CD4-positive, alpha-beta T cell treated with Interleukin-17A for 4 hours (primary cell): ENCODE measurements around the gene SLC6A5.
A peak's percentile ranks its signal among the peaks of the same experiment; 100 is the strongest.

Source experiments
- DNase-seq: peaks from one replicate; pipeline ENCODE4 v3.0.0-alpha.2; 2020; ENCODE audit warnings: mixed read lengths

Gene SLC6A5

DNA sequence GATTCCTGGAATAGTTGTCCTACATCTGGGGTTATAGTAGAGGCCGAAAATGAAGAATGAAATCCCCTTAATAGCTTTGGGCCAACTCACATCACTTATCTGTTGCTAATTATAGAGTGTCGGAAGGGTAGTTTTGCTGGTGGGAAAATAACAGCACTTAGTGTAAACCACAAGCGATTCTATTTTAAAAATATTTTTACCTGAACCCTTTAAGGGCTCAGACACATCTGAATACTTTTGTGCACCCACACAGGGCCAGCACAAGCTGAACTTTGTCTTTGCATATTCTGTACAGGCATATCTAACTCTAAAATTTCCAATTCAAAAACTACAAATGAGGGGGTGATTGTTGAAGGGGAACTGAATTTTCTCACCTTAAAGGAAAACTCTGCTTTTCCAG is 27.6 kb downstream of the SLC6A5 start:
- DNase-seq, result no peak

DNA sequence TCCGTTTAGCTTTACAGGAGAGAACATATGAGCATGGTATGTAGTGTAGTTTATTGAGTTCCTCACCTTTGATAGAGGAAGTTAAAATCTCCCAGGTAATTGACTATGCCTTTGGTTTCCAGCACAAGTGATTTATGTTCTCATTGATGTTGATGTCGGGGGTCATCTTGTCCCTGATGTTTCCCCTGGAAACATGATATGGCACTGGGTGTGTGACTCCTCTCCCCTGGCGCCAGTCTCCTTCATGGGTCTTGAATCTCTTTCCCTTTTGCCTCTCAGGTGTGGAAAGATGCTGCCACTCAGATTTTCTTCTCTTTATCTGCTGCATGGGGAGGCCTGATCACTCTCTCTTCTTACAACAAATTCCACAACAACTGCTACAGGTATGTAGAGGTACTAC is 28.3 kb downstream of the SLC6A5 start:
- no peak for DNase-seq

DNA sequence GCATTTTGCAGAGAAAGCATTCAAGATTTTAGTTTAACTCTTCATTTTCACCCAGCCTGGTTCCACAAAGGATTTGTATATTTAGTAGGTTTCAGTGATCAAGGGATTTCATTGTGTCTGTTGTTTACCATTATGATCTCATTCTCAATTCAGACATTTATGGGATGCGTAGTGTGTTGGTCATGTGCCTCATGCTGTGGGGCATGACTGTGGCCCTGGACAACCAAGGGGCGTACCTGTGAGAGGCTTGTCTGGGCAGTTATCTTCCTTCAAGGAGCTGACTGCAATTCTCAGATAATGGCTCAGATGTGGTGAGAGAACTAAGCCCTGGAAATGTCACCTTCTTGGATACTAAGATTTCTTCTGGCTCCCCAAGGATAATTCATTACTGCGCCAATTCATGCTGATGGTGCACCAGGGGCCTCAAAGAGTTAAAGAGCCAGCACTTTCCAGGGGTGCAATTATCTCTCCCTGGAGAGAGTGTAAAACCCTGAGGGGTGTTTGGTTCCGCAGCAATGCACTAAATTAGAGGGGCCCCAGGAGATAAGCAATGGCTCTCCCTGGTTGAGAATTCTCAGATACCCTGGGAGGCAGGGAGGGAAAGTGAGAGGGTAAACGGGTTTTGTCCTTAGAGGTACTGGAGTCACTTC is 32.2 kb downstream of the SLC6A5 start:
- DNase-seq, result no peak

DNA sequence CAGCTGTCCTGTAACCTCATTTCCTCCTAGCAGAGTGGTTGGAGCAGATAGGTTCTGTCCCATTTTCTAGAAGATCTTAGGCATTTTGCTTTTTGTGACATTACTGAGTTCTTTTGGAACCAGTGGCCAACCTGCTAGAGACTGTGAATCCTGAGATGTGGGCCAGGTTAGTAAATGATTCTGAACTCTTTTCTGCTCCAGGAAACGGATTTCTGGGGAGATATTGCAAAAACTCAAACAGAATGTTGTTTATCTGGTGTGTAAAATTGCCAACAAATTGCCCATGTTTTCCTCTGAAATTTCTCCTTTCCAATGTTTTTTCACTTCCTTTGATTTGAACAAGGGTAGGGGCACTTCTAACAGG is 32.7 kb downstream of the SLC6A5 start:
- no peak for DNase-seq

DNA sequence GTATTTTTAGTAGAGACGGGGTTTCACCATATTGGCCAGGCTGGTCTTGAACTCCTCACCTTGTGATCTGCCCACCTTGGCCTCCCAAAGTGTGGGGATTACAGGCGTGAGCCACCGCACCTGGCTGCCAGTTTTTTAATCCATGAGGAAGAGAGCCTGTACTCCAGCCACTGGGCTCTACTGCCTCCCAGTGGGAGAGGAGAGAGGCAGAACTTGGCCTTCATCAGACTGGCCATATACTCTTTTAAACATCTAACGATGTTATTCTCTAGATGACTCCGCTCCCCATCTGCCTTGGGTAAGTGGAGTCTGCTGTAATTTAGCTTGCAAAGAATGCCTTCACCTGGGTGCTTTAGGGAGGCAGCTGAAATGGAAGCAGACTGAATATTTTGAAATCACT is 34.6 kb downstream of the SLC6A5 start:
- no peak for DNase-seq

DNA sequence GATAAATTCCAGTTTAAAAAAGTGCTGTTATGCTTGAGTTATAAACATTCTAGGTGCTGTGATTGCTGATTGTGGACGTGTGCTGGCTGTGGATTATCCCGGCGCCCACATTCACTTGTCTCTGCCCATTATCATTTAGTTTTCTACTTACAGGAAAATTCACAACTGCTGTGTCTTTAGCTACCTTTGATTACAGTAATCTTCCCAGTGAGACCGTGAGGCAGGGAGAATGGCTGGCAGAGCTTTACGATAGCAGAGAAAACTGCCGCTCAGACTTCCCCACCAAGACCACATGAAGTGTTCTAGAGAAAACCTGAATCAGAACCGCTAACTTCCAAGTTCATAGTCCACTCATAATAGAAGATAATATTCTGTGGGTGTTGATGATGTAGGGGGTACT is 35.4 kb downstream of the SLC6A5 start:
- no peak for DNase-seq

DNA sequence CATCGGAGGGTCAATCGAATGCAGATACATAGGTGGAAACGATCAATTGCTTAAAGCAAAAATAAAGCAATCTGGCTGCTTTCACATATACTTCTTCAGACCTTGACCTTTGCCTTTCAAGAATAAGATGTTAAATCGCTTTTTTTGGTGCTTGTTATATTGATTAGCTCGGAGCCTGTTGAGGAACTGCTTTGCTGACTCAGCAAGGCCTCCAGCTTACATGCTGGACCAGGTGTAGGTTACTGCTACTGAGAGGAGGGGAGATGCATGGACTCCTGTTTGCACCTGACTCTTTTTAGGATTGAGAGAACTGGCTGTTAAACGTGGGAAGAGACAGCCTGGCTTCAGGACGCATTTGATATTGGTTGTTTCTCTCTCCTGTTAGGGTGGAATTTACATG is 38.7 kb downstream of the SLC6A5 start:
- DNase-seq, result no peak

DNA sequence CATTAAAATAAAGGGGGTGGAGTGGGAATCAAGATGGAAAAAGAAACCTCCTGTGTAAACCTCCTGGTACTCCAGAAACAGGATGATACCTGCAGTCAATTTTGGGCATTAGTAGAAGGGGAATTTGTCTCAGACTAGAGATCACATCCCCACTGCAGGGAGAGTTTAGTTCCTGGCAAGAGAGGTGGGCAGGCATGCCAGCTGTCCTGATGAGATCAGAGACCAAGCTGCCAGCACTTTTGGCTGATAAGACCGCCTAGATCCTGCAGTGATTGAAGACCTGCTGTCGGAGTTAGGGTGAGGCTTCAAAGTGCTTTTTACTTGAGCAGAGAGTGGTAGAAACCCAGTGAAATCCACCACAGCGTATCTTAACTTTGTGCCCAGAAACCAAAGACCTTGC is 40.3 kb downstream of the SLC6A5 start:
- no peak for DNase-seq

DNA sequence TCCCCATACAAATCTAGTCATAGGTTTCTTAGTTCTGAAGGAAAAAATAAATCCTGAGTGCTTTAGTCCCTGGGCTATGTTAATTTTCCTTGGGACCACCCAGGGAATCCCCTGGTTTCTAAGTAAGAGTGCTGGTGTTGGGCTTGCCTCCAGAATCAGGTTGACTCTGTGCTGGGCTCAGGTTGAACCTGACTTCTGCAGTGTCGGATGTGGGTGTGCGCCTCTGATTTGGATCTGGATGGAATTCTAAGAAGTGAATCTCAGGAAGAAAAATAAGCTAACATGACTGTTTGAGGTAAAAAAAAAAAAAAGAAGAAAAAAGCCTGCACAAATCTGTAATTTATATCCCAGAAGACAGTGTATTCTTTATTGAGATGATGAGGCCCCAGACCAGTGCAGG is 41.0 kb downstream of the SLC6A5 start:
- DNase-seq, result no peak

DNA sequence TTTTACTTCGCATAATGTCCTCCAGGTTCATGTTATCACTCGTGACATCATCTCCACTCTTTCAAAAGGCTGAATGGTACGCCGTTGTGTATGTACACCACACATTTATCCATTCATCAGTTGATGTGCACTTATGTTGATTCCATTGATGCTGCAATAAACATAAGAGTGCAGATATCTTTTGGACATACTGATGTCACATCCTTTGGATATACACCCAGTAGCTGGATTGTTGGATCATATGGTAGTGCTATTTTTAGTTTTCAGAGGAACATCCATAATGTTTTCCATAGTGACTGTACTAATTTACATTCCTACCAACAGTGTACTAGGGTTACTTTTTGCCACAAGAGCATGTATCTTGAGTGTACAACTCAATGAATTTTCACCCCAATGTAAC is 45.0 kb downstream of the SLC6A5 start:
- DNase-seq, result no peak

DNA sequence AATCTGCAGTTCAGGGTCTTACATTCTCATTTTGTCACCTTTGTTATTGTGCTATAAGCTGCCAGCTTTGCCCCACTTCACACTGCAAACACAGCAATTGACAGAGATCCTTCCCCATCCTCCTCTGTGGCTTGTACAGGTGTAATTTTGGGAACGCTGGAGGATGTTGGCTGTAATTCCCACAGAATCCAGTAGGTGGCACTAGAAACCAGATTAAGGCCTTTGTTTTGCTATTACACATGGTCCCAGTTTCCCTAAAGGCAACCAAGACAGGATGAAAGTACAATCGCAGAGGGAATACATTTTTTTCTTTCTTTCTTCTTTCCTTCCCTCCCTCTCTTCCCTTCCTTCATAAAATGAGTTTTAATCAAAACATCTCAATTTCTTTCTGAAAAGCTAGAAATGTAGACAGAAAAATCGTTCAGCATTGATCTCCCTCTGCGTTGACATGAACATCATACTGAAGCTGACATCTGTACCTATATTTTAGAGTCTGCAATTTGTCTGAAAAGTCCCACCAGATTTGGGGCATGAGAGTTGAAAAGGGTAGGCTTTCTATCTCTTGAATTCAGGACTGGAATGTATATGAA is 48.7 kb downstream of the SLC6A5 start:
- DNase-seq, result peak; percentile 41

DNA sequence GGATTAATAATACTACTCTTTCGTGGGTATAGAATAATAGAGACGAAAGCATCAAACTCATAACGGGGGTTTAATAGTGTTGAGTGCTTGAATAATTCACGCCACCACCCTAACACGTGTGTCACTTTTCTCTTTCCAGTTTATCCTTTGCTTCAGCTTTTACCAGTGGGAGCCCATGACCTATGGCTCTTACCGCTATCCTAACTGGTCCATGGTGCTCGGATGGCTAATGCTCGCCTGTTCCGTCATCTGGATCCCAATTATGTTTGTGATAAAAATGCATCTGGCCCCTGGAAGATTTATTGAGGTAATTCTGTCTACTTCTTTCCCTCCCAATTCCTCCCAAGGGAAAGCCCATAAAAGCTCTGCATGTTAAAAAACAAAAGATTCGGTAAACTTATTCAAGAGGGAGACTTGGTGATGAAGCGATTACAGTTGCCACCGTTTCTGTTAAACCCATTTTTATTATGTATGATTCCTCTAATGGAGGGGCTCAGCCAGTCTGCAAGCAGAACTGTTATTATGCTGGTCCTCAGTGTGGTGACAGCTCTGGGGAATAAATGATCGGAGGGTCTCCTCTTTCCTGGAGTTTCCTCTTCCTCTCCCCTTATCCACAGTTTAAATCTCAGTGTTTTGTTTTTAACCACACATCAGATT is 52.9 kb downstream of the SLC6A5 start:
- no peak for DNase-seq

DNA sequence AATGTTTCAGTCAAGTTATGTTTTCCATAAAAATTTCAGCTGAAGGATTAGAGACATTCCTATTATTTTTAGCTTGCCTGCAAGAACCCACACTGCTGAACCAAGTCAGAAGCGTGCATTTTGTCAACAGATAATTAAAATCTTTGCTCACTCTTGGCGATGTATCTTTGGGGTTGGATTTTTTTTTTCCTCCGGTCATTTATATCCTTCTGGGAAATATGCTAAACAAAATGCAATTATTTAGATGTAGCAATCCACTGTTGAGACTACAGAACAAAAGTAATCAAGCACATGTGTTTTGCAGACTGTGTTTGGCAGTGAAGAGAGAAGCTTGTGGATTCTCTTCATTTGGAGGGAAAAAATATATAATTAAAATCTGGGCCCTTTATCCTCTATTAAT is 54.6 kb downstream of the SLC6A5 start:
- DNase-seq, result no peak

DNA sequence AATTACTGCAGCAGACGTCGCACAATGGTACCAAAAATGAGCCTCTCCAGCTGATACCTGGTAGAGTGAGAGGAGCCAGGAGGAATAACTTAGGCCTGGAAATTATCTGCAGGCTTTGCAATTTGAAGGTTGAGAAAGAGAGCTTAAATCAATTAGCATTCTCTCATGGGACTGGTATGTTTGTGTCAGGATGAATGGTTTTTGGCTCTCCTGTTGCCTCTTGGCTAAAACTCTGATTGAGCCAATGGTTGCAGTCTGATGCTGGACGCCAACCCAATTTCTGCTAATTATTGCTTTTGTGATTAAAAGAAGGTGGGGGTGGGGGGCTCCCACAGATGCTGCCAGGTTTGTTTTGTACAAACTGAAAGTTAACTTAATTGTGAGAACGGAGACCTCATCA is 57.5 kb downstream of the SLC6A5 start:
- no peak for DNase-seq

DNA sequence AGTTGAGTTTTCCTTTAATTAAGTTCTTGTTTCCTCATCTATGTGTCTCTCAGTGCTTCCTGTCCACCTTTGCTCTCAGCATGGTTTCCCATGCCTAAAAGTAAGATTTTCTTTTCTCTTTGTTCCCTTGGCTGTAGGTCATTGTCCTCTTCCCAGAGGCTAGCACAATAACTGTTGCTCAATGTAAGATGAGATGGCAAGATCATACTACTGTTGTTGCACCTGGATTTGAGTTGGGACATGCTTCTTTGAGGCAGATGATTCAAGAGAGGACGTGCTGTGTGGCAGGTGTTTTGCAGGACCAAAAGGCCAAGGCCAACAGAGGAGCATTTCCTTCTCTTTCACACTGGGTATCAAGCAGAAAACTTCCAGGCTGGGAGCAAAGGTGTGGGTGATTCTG is 58.7 kb downstream of the SLC6A5 start:
- no peak for DNase-seq

DNA sequence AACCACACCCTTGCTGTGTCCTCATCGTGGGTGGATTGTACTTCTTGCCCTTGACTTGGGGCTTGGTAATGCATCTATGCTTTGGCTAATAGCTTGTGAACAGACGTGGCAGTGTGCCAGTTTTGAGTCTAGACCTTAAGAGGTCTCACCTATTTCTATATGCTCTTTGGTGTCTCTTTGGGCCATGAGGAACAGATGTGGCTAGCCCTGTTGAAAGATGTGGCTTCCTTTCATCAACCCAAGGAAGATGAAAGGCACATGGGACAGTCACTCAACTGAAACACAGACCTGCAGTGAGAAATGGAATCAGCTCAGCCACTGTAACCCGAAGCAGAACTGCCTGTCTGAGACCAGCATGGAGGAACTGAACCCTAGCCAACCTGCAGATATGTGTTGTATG is 62.0 kb downstream of the SLC6A5 start:
- DNase-seq, result no peak

DNA sequence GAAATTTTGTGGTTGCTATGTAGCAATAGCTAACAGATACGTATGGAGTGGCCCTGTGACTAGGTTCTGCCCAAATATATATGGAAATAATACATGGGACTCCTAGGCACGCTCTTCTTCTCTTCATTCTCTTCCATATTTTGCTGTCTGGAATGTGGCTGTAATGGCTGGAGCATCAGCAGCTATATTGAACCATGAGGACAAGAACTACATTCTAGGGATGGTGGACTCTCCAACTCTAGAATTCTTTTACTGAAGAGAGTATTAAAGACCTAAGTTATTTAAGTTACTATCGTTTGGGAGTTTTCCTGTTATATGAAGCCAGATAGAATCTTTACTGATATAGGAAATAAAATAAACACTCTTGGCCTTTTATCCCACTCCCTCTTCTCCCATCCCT is 62.4 kb downstream of the SLC6A5 start:
- DNase-seq, result no peak

DNA sequence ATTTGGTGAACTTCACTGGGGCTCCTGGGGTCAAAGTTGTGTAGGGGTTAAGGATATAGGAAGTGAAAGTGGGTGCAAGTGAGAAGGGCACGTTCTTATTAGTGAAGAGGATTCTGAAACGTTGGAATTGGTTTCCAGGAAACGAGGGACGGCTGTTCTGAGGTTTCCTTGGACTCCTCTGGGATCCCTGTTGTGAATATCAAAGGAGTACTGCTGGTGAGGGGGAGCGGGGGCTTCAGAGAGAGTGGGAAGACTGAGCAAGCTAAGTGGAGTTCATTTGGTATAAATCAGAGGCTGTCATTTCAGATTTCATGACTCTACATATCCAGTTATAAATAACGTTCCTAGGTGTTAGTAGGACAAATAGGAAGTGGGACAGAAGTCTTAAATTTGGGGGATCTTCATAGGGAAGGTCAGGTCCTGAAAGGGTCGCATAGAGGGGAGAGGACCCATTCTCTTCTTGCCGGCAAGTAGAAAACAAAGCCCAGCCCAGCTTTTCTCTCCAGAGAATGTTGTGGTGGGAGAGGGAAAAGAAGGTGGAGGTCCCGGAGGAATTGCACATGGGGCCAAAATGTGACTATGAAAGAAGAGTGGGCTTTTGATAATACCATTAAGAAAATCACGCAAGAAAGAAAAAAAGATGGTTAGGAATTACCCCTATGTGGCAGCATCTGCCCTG is 68.9 kb downstream of the SLC6A5 start:
- DNase-seq, result no peak

DNA sequence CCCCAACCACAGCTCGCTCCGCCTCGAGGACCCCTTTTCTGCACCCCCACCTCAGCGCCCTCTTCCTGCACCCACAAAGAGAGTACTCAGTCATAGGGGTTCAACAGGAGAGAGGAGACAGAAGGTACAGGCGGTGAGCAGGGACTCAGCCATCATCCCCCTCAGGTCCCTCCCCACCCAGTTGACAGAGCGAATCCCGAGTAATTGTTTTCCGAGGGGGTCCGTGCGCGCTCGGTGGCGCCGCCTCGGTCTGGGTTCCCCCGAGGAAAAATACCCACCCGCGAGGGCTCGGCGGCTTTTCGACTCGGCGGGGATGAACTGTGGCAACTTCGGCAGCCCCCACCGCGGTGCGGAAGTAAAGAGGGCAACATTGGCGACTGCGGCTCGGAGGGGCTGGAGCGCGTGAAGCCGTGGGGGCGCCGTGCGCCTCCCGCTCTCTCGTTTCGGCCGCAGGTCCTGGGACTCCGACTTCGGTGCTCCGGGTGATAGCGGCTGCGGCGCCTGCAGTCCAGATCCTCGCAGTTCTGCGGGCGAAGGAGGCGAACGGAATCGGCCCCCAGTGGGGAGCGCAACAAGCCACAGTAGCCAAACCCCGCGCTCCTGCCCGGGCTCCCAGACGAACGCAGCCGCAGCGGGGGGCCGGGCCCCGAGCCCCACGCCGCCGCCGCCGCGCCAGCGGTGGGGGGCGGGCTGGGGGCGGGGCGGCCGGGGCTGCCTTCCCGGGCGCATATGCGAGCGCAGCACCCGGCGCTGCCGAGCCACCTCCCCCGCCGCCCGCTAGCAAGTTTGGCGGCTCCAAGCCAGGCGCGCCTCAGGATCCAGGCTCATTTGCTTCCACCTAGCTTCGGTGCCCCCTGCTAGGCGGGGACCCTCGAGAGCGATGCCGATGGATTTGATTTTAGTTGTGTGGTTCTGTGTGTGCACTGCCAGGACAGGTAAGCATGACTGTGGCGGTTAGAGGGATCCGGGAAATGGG is 69.7 kb downstream of the SLC6A5 start, which contains the start of gene NELL1:
TSS of gene NELL1 (plus strand) at position 743 of the 976 bp plus-strand sequence.
- no peak for DNase-seq

DNA sequence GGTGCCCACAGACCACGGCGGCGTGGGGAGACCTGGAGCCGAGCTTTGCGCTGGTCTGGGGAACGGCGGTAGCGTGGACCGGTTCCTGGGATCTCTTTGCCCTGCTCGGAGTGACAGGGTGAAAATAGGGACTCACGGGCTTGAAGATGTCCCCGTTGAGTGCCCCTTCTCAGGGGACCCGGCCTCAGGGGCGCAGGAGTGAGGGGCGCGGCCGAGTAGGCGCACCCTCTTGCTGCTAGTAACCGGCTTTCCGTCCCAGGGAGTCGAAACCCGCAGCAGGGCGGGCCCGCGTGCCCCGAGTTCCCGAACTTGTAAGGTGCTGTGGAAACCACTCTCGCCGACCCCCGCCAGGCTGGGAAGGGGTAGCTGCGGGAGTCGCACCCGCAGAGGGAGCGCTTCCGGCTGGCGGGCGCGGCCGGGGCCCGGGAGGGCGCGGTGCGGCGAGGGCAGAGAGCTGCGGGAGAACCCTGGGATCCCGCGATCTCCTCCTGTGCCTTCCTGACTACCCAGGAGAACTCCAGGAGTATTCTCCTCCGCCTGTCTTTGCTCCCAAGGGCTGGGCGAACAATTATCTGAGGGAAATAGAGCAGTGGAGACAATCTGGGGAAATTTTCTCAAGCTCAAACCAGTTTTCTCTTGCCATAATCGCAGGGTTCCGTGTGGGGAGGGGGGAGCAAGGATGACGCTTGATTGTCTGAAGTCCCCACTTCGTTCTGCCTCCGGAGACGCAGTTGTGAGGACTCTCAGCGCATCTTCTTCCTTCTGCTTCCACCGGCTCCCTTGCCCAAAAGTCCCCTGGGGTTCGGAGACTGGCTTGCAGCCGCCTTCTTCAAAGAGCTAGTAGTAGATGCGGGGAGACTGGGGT is 70.6 kb downstream of the SLC6A5 start:
- no peak for DNase-seq

DNA sequence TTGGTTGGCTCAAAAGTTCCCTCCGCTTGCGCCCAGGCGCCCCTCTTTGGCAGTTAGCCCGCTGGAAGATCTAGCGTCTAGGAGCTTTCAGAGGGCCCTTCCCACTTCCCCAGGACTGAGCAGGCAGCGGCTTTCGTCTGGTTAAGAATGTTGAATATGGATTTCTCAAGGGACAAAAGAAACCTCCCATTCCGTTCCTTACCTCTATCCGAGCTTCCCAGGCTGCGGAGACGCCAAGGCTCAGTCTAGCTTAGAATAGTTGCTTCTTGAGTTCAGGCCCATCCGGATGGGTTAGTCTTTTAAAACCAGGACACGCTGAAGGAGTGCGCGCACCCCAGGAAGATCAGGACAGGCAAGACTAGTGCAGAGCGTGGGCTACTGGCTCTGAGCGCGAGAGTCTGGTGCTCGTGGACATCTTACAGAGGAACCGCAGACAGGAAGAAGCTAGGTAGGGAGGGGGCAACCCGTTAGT is 71.6 kb downstream of the SLC6A5 start:
- DNase-seq, result no peak
